HEK293 (cell line): ENCODE results near the gene KIF21B.
A peak's percentile ranks its signal among the peaks of the same experiment; 100 is the strongest.

Experiments
- CTCF ChIA-PET: fragments of 350-600 bp; formaldehyde crosslinking; extraction: SDS; loops from one replicate; lab custom pipeline; 2021; ENCODE audit warnings: antibody characterized with exemption; lab: Yijun Ruan, JAX
- POLR2A ChIA-PET: fragments of 300-600 bp; formaldehyde crosslinking; extraction: SDS; loops from one replicate; lab custom pipeline; 2020; ENCODE audit warnings: antibody characterized with exemption, inconsistent platforms; lab: Yijun Ruan, JAX
- H3K27ac ChIP-seq: fragments of 200-500 bp; sonication (Bioruptor generic); 2 replicates; pipeline ENCODE4 v1.5.1; 2014; ENCODE audit warnings: low read depth, low read length, control low read depth, inconsistent platforms; ENCODE audit errors: extremely low read depth
- H3K36me3 ChIP-seq, 2 experiments: fragments of 200-500 bp in 1 of 2; sonication (Bioruptor generic) in 1 of 2; 1 replicate in 1 of 2; 2 replicates in 1 of 2; pipeline ENCODE4 v1.5.1; 2014 to 2017; ENCODE audit warnings: inconsistent platforms in 2 of 2, low read length in 2 of 2; ENCODE audit not compliant: control insufficient read depth in 2 of 2, insufficient read depth in 1 of 2
- H3K4me1 ChIP-seq: fragments of 200-500 bp; sonication (Bioruptor generic); 2 replicates; pipeline ENCODE4 v1.5.1; 2014; ENCODE audit warnings: mild to moderate bottlenecking, low read length, inconsistent platforms; ENCODE audit not compliant: control insufficient read depth, insufficient read depth
- H3K4me3 ChIP-seq: 2 replicates; pipeline ENCODE4 v1.5.1; 2011; ENCODE audit warnings: low read depth, mild to moderate bottlenecking, control low read depth, low read length, moderate library complexity
- H3K9me3 ChIP-seq: fragments of 200-500 bp; sonication (Bioruptor generic); 2 replicates; pipeline ENCODE4 v1.5.1; 2014; ENCODE audit warnings: low read depth, low read length, inconsistent platforms; ENCODE audit not compliant: control insufficient read depth, insufficient read depth
- GLIS1 ChIP-seq: fragments of 450-650 bp; formaldehyde crosslinking; IDR thresholded peaks from 2 replicates; pipeline ENCODE4 v1.5.1; 2016; ENCODE audit warnings: missing biosample characterization, missing genetic modification characterization
- HOXC10 ChIP-seq: sonication (generic); formaldehyde crosslinking; IDR thresholded peaks from 2 replicates; pipeline ENCODE4 v1.8.1; 2023; ENCODE audit warnings: mild to moderate bottlenecking, missing genetic modification reagents
- RBAK ChIP-seq: fragments of 450-650 bp; formaldehyde crosslinking; IDR thresholded peaks from 2 replicates; pipeline ENCODE4 v1.5.1; 2016; ENCODE audit warnings: missing biosample characterization, missing genetic modification characterization
- REPIN1 ChIP-seq: fragments of 450-650 bp; formaldehyde crosslinking; IDR thresholded peaks from 2 replicates; pipeline ENCODE4 v1.5.1; 2017; ENCODE audit warnings: missing biosample characterization, missing genetic modification characterization, low read depth
- TRIM28 ChIP-seq: IDR thresholded peaks from 2 replicates; pipeline ENCODE4 v1.6.1; 2011; ENCODE audit warnings: low read length, control low read depth, borderline replicate concordance
- ZIC2 ChIP-seq: fragments of 450-650 bp; formaldehyde crosslinking; IDR thresholded peaks from 2 replicates; pipeline ENCODE4 v1.5.1; 2016; ENCODE audit warnings: missing biosample characterization, missing genetic modification characterization
- ZNF140 ChIP-seq: fragments of 450-650 bp; formaldehyde crosslinking; IDR thresholded peaks from 2 replicates; pipeline ENCODE4 v1.5.1; 2016; ENCODE audit warnings: missing biosample characterization, missing genetic modification characterization
- ZNF350 ChIP-seq: fragments of 450-650 bp; formaldehyde crosslinking; IDR thresholded peaks from 2 replicates; pipeline ENCODE4 v1.5.0; 2017; ENCODE audit warnings: missing biosample characterization, mild to moderate bottlenecking, missing genetic modification characterization
- ZNF366 ChIP-seq: fragments of 450-650 bp; formaldehyde crosslinking; conservative IDR thresholded peaks from 2 replicates; pipeline ENCODE4 v1.5.1; 2016; ENCODE audit warnings: missing biosample characterization, missing genetic modification characterization
- ZNF777 ChIP-seq: fragments of 450-650 bp; formaldehyde crosslinking; IDR thresholded peaks from 2 replicates; pipeline ENCODE4 v1.5.1; 2017; ENCODE audit warnings: missing biosample characterization, missing genetic modification characterization, borderline replicate concordance
- ZNF785 ChIP-seq: fragments of 450-650 bp; formaldehyde crosslinking; IDR thresholded peaks from 2 replicates; pipeline ENCODE4 v1.5.1; 2016; ENCODE audit warnings: missing biosample characterization, missing genetic modification characterization
- ZSCAN23 ChIP-seq: fragments of 450-650 bp; formaldehyde crosslinking; IDR thresholded peaks from 2 replicates; pipeline ENCODE4 v1.5.1; 2016; ENCODE audit warnings: missing biosample characterization, missing genetic modification characterization
- ZSCAN30 ChIP-seq: fragments of 450-650 bp; IDR thresholded peaks from 2 replicates; pipeline ENCODE4 v1.5.1; 2018; ENCODE audit warnings: missing biosample characterization, mild to moderate bottlenecking, missing genetic modification characterization, moderate library complexity
- TF ChIP-seq, protein P1 (sequence below): fragments of 450-650 bp; formaldehyde crosslinking; conservative IDR thresholded peaks from 2 replicates; pipeline ENCODE4 v1.5.1; 2016; ENCODE audit warnings: low read depth, missing biosample characterization, missing genetic modification characterization
- TF ChIP-seq, protein P2 (sequence below): fragments of 450-650 bp; formaldehyde crosslinking; IDR thresholded peaks from 2 replicates; pipeline ENCODE4 v1.5.1; 2016; ENCODE audit warnings: missing biosample characterization, missing genetic modification characterization
- TF ChIP-seq, protein P3 (sequence below): fragments of 450-650 bp; formaldehyde crosslinking; IDR thresholded peaks from 2 replicates; pipeline ENCODE4 v1.5.1; 2017; ENCODE audit warnings: missing biosample characterization, mild to moderate bottlenecking, missing genetic modification characterization, moderate library complexity
- TF ChIP-seq, protein P4 (sequence below): IDR thresholded peaks from 2 replicates; pipeline ENCODE4 v1.6.1; 2011; ENCODE audit warnings: mild to moderate bottlenecking, low read depth, low read length, borderline replicate concordance

Gene KIF21B

DNA sequence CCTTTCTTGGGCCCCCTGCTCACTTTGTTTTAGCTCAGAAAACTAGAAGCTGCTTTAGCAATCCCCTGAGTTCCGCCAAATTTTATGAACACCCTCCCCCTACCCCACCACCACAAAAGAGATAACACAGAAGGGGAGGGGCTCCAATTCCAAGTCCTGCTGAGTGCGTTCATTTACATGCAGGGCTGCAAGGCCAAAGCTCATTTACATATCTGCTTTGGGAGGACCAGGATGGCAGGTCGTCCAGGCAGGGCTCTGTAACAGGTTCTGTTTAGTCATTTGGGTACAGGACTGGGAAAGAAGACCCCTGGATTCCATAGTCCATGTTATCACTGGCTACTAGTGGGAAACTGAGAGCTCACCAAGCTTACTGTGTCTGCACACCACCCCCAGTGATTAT, 35.9 kb upstream of the KIF21B start:
- Histone ChIP-seq H3K36me3 (no peaks in the 10 kb centered on the region), H3K4me3 (no peak overlapping the region), H3K9me3 (no peaks in the 10 kb centered on the region), H3K4me1 (peaks cover 4% of the 10 kb centered on the region), H3K27ac (no peak overlapping the region)
- no peak for TF ChIP-seq ZNF366 (tag by site-specific recombination)
- no peak for TF ChIP-seq ZNF140 (tag by site-specific recombination)
- TF ChIP-seq HOXC10 (CRISPR knock-in tag) = no peak
- TF ChIP-seq REPIN1 (tag by site-specific recombination) = no peak
- TF ChIP-seq, protein P1, sequence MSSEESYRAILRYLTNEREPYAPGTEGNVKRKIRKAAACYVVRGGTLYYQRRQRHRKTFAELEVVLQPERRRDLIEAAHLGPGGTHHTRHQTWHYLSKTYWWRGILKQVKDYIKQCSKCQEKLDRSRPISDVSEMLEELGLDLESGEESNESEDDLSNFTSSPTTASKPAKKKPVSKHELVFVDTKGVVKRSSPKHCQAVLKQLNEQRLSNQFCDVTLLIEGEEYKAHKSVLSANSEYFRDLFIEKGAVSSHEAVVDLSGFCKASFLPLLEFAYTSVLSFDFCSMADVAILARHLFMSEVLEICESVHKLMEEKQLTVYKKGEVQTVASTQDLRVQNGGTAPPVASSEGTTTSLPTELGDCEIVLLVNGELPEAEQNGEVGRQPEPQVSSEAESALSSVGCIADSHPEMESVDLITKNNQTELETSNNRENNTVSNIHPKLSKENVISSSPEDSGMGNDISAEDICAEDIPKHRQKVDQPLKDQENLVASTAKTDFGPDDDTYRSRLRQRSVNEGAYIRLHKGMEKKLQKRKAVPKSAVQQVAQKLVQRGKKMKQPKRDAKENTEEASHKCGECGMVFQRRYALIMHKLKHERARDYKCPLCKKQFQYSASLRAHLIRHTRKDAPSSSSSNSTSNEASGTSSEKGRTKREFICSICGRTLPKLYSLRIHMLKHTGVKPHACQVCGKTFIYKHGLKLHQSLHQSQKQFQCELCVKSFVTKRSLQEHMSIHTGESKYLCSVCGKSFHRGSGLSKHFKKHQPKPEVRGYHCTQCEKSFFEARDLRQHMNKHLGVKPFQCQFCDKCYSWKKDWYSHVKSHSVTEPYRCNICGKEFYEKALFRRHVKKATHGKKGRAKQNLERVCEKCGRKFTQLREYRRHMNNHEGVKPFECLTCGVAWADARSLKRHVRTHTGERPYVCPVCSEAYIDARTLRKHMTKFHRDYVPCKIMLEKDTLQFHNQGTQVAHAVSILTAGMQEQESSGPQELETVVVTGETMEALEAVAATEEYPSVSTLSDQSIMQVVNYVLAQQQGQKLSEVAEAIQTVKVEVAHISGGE = no peak
- TF ChIP-seq ZNF777 (tag by site-specific recombination) = no peak
- TF ChIP-seq ZNF350 (tag by site-specific recombination) = no peak
- TF ChIP-seq, protein P2, sequence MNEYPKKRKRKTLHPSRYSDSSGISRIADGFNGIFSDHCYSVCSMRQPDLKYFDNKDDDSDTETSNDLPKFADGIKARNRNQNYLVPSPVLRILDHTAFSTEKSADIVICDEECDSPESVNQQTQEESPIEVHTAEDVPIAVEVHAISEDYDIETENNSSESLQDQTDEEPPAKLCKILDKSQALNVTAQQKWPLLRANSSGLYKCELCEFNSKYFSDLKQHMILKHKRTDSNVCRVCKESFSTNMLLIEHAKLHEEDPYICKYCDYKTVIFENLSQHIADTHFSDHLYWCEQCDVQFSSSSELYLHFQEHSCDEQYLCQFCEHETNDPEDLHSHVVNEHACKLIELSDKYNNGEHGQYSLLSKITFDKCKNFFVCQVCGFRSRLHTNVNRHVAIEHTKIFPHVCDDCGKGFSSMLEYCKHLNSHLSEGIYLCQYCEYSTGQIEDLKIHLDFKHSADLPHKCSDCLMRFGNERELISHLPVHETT (tag by site-specific recombination) = no peak
- no peak for TF ChIP-seq GLIS1 (tag by site-specific recombination)
- no peak for TF ChIP-seq ZSCAN23 (tag by site-specific recombination)
- TF ChIP-seq RBAK (tag by site-specific recombination) = no peak
- TF ChIP-seq TRIM28 = no peak
- no peak for TF ChIP-seq ZSCAN30 (tag by site-specific recombination)
- TF ChIP-seq, protein P3, sequence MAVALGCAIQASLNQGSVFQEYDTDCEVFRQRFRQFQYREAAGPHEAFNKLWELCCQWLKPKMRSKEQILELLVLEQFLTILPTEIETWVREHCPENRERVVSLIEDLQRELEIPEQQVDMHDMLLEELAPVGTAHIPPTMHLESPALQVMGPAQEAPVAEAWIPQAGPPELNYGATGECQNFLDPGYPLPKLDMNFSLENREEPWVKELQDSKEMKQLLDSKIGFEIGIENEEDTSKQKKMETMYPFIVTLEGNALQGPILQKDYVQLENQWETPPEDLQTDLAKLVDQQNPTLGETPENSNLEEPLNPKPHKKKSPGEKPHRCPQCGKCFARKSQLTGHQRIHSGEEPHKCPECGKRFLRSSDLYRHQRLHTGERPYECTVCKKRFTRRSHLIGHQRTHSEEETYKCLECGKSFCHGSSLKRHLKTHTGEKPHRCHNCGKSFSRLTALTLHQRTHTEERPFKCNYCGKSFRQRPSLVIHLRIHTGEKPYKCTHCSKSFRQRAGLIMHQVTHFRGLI = no peak
- TF ChIP-seq, protein P4, sequence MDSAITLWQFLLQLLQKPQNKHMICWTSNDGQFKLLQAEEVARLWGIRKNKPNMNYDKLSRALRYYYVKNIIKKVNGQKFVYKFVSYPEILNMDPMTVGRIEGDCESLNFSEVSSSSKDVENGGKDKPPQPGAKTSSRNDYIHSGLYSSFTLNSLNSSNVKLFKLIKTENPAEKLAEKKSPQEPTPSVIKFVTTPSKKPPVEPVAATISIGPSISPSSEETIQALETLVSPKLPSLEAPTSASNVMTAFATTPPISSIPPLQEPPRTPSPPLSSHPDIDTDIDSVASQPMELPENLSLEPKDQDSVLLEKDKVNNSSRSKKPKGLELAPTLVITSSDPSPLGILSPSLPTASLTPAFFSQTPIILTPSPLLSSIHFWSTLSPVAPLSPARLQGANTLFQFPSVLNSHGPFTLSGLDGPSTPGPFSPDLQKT = no peak
- ChIA-PET CTCF (interaction anchor here (0.6 to 1.4 kb wide), 4 partner anchors 15 to 87 kb away, joined by 3 to 4 read pairs (median 4); no protein-coding TSS in a partner anchor), POLR2A (no interaction called here)

DNA sequence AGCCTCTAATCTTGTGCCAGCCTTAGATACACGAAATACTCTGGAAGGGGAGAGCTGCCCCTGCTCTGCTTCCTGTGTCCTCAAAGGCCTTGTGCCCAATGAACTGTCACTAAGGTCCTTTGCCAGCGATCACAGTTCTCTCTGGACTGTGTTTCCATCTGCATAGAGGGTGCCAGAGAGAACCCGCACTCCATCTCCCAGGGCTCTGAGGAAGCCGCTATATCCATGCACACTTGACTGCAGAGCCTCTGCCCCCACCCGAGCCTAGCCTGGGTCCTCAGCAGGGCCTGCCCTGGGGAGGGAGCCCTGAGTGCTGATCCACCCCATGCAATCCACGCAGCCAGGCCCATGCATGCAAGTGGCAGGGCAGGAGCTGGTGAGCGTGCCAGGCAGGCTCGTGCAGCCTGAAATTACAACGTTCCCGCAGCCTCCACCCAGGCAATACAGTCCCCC, 30.6 kb upstream of the KIF21B start:
- ChIA-PET POLR2A (no interaction called here), CTCF (interaction anchor here (0.6 to 1.4 kb wide), 2 partner anchors 32 to 1166 kb away, joined by 3 read pairs; no protein-coding TSS in a partner anchor)
- H3K4me1 ChIP-seq = peaks cover 4% of the 10 kb centered on the region

More for the DNA sequence above, 30.6 kb upstream of the KIF21B start:
- H3K27ac ChIP-seq = no peak overlapping the region
- H3K9me3 ChIP-seq = no peaks in the 10 kb centered on the region
- no peak overlapping the region for H3K4me3 ChIP-seq
- TF ChIP-seq ZIC2 (tag by site-specific recombination) (0 out of 2 replicates have a peak, but pooled peaks have one; percentile 23), ZNF785 (tag by site-specific recombination) (no peak)
- no peaks in the 10 kb centered on the region for H3K36me3 ChIP-seq
